GM21528 (cell line): ENCODE measurements around the gene RBM42.
A peak's percentile ranks its signal among the peaks of the same experiment; 100 is the strongest.
"Not testable (repeated sequence)": the region's sequence is repeated elsewhere in the genome, so short reads cannot be mapped to it uniquely, and the experiment has no call there.

Experiments used
- ATAC-seq: cut with Tn5 transposase; IDR thresholded peaks from one replicate; pipeline ENCODE4 v1.9.1; 2021; ENCODE audit warnings: mild to moderate bottlenecking, moderate library complexity; ENCODE audit not compliant: unreplicated experiment, low FRiP score

RBM42 gene

GRCh38 chr19:35645680-35646511 lies 17.1 kb downstream of the RBM42 start:
- ATAC-seq, result no peak

GRCh38 chr19:35648017-35648961 lies 19.5 kb downstream of the RBM42 start, which contains the start of gene COX6B1:
Gene COX6B1 (plus strand): TSS chr19:35648323. CDS start chr19:35651244, 2,921 bp downstream.
- peak; percentile 48 for ATAC-seq

- ATAC-seq, result no peak
Measured at GRCh38 chr19:35650581-35650980, 21.7 kb downstream of the RBM42 start.

GRCh38 chr19:35654828-35655227 lies 26.0 kb downstream of the RBM42 start:
- not testable (repeated sequence) for ATAC-seq

- no peak for ATAC-seq
Measured at GRCh38 chr19:35655600-35655999, 26.8 kb downstream of the RBM42 start.

- no peak for ATAC-seq
Measured at GRCh38 chr19:35656700-35657099, 27.9 kb downstream of the RBM42 start.

GRCh38 chr19:35657904-35658700 lies 29.3 kb downstream of the RBM42 start:
- no peak for ATAC-seq

- ATAC-seq, result no peak
Measured at GRCh38 chr19:35661995-35662340, 33.1 kb downstream of the RBM42 start.

- no peak for ATAC-seq
Measured at GRCh38 chr19:35663981-35664380, 35.1 kb downstream of the RBM42 start.

GRCh38 chr19:35665157-35665556 lies 36.3 kb downstream of the RBM42 start:
- no peak for ATAC-seq

GRCh38 chr19:35665604-35666003 lies 36.8 kb downstream of the RBM42 start:
- ATAC-seq, result no peak

- ATAC-seq, result no peak
Measured at GRCh38 chr19:35666251-35666913, 37.5 kb downstream of the RBM42 start, which contains the start of gene UPK1A. Gene UPK1A (plus strand): TSS chr19:35666517. CDS start chr19:35666813, 296 bp downstream.

- no peak for ATAC-seq
Measured at GRCh38 chr19:35669566-35669965, 40.7 kb downstream of the RBM42 start.

GRCh38 chr19:35669974-35670373 lies 41.1 kb downstream of the RBM42 start:
- no peak for ATAC-seq

GRCh38 chr19:35670686-35671085 lies 41.9 kb downstream of the RBM42 start:
- no peak for ATAC-seq

- ATAC-seq, result no peak
Measured at GRCh38 chr19:35671818-35672217, 43.0 kb downstream of the RBM42 start.

- ATAC-seq, result no peak
Measured at GRCh38 chr19:35673121-35673804, 44.4 kb downstream of the RBM42 start.

GRCh38 chr19:35675589-35676140 lies 46.8 kb downstream of the RBM42 start:
- no peak for ATAC-seq
